GM23338 (cell line): ENCODE measurements around the gene ZNF526. TPM values are rescaled to one million over a fixed set of nuclear protein-coding genes. Genes with fewer than 3 reads are reported as not detected.

Experiments
- CREB1 ChIP-seq: fragments of 250-450 bp; sonication (Bioruptor Pico); IDR thresholded peaks from 2 replicates; pipeline ENCODE4 v1.5.0; 2020; ENCODE audit warnings: low read depth, mild to moderate bottlenecking, moderate library complexity
- EZH2 ChIP-seq: fragments of 200-600 bp; sonication (generic); IDR thresholded peaks from one replicate; pipeline ENCODE4 v1.8.0; 2017; ENCODE audit warnings: antibody characterized with exemption, mild to moderate bottlenecking, low read depth; ENCODE audit not compliant: unreplicated experiment
- JUNB ChIP-seq: IDR thresholded peaks from one replicate; pipeline ENCODE4 v1.6.1; 2016; ENCODE audit warnings: antibody characterized with exemption; ENCODE audit not compliant: unreplicated experiment
- NANOG ChIP-seq: IDR thresholded peaks from 2 replicates; pipeline ENCODE4 v1.6.1; 2016; ENCODE audit warnings: antibody characterized with exemption, borderline replicate concordance
- POLR2AphosphoS5 ChIP-seq: IDR thresholded peaks from 2 replicates; pipeline ENCODE4 v1.6.1; 2016; ENCODE audit warnings: antibody characterized with exemption, low read depth
- STAT1 ChIP-seq: IDR thresholded peaks from one replicate; pipeline ENCODE4 v1.6.1; 2016; ENCODE audit warnings: antibody characterized with exemption; ENCODE audit not compliant: unreplicated experiment
- ZNF114 ChIP-seq: fragments of 250-450 bp; sonication (Bioruptor Pico); IDR thresholded peaks from 2 replicates; pipeline ENCODE4 v1.5.0; 2020; ENCODE audit warnings: mild to moderate bottlenecking, moderate library complexity
- polyA plus RNA-seq: library from polyadenylated mRNA; unstranded; fragments of >200 nt; fragmentation: Nextera tagmentation; extraction: Ambion mirVana; gene quantifications from 2 replicates; pipeline ENCODE4 v1.2.1, GENCODE V29; 2016
- total RNA-seq: library from RNA; depleted of rRNA; stranded (reverse); fragments of >200 nt; shearing (Covaris generic); gene quantifications from 2 replicates; pipeline ENCODE4 v1.2.3, GENCODE V29; 2014
- TF ChIP-seq, protein P1 (sequence below): fragments of 250-450 bp; sonication (Bioruptor Pico); IDR thresholded peaks from 2 replicates; pipeline ENCODE4 v1.5.0; 2020; ENCODE audit warnings: mild to moderate bottlenecking, moderate library complexity
- TF ChIP-seq, protein P2 (sequence below): IDR thresholded peaks from one replicate; pipeline ENCODE4 v1.6.1; 2018; ENCODE audit warnings: antibody characterized with exemption; ENCODE audit not compliant: unreplicated experiment
- TF ChIP-seq, protein P3 (sequence below): IDR thresholded peaks from 2 replicates; pipeline ENCODE4 v1.6.1; 2016; ENCODE audit warnings: antibody characterized with exemption

ZNF526 gene
- total and polyA plus RNA-seq, 2 experiments from 2014 or later = 4.7 to 13.3 TPM

DNA sequence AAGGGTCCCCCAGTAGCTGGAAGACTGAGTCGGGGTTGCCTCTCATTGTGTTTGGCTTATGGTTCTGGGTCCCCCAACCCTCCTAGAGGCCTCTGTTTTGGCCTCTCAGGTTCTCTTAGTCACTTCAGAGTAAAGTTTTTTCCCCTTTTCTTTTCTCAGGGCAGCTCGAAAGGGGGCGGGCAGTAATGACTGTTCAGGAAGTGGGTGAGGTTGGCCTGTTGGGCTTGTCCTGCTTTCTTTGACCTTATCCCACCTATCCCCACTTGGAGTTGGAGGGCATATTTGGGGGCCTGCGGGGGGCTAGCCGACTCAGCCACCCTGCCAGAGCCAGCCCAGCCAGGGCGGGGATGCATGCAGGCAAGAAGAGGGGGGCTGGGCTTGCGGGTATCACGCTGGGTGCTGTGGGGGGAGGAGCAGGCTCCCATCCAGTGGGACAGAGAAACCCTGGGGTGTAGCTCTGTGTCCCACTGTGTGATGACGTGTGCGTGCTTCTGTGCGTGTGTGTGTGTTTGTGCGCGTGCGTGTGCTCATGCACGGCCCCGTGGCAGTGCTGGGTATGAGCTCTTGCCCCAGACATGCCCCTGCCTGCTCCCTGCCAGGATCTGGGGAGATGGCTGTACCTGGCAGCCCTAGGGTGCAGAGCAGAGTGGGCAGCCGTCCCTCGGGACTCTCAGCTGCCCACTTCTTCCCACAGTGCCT is 50.4 kb downstream of the ZNF526 start (continued):
- TF ChIP-seq, protein P1, sequence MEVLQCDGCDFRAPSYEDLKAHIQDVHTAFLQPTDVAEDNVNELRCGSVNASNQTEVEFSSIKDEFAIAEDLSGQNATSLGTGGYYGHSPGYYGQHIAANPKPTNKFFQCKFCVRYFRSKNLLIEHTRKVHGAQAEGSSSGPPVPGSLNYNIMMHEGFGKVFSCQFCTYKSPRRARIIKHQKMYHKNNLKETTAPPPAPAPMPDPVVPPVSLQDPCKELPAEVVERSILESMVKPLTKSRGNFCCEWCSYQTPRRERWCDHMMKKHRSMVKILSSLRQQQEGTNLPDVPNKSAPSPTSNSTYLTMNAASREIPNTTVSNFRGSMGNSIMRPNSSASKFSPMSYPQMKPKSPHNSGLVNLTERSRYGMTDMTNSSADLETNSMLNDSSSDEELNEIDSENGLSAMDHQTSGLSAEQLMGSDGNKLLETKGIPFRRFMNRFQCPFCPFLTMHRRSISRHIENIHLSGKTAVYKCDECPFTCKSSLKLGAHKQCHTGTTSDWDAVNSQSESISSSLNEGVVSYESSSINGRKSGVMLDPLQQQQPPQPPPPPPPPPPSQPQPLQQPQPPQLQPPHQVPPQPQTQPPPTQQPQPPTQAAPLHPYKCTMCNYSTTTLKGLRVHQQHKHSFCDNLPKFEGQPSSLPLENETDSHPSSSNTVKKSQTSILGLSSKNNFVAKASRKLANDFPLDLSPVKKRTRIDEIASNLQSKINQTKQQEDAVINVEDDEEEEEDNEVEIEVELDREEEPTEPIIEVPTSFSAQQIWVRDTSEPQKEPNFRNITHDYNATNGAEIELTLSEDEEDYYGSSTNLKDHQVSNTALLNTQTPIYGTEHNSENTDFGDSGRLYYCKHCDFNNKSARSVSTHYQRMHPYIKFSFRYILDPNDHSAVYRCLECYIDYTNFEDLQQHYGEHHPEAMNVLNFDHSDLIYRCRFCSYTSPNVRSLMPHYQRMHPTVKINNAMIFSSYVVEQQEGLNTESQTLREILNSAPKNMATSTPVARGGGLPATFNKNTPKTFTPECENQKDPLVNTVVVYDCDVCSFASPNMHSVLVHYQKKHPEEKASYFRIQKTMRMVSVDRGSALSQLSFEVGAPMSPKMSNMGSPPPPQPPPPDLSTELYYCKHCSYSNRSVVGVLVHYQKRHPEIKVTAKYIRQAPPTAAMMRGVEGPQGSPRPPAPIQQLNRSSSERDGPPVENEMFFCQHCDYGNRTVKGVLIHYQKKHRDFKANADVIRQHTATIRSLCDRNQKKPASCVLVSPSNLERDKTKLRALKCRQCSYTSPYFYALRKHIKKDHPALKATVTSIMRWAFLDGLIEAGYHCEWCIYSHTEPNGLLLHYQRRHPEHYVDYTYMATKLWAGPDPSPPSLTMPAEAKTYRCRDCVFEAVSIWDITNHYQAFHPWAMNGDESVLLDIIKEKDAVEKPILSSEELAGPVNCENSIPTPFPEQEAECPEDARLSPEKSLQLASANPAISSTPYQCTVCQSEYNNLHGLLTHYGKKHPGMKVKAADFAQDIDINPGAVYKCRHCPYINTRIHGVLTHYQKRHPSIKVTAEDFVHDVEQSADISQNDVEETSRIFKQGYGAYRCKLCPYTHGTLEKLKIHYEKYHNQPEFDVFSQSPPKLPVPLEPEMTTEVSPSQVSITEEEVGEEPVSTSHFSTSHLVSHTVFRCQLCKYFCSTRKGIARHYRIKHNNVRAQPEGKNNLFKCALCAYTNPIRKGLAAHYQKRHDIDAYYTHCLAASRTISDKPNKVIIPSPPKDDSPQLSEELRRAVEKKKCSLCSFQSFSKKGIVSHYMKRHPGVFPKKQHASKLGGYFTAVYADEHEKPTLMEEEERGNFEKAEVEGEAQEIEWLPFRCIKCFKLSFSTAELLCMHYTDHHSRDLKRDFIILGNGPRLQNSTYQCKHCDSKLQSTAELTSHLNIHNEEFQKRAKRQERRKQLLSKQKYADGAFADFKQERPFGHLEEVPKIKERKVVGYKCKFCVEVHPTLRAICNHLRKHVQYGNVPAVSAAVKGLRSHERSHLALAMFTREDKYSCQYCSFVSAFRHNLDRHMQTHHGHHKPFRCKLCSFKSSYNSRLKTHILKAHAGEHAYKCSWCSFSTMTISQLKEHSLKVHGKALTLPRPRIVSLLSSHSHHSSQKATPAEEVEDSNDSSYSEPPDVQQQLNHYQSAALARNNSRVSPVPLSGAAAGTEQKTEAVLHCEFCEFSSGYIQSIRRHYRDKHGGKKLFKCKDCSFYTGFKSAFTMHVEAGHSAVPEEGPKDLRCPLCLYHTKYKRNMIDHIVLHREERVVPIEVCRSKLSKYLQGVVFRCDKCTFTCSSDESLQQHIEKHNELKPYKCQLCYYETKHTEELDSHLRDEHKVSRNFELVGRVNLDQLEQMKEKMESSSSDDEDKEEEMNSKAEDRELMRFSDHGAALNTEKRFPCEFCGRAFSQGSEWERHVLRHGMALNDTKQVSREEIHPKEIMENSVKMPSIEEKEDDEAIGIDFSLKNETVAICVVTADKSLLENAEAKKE = no peak
- TF ChIP-seq CREB1 (CRISPR knock-in tag) = no peak
- no peak for TF ChIP-seq NANOG
- TF ChIP-seq STAT1 = no peak
- TF ChIP-seq, protein P2, sequence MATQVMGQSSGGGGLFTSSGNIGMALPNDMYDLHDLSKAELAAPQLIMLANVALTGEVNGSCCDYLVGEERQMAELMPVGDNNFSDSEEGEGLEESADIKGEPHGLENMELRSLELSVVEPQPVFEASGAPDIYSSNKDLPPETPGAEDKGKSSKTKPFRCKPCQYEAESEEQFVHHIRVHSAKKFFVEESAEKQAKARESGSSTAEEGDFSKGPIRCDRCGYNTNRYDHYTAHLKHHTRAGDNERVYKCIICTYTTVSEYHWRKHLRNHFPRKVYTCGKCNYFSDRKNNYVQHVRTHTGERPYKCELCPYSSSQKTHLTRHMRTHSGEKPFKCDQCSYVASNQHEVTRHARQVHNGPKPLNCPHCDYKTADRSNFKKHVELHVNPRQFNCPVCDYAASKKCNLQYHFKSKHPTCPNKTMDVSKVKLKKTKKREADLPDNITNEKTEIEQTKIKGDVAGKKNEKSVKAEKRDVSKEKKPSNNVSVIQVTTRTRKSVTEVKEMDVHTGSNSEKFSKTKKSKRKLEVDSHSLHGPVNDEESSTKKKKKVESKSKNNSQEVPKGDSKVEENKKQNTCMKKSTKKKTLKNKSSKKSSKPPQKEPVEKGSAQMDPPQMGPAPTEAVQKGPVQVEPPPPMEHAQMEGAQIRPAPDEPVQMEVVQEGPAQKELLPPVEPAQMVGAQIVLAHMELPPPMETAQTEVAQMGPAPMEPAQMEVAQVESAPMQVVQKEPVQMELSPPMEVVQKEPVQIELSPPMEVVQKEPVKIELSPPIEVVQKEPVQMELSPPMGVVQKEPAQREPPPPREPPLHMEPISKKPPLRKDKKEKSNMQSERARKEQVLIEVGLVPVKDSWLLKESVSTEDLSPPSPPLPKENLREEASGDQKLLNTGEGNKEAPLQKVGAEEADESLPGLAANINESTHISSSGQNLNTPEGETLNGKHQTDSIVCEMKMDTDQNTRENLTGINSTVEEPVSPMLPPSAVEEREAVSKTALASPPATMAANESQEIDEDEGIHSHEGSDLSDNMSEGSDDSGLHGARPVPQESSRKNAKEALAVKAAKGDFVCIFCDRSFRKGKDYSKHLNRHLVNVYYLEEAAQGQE = no peak
- TF ChIP-seq EZH2 = no peak
- no peak for TF ChIP-seq POLR2AphosphoS5
- TF ChIP-seq JUNB = no peak
- TF ChIP-seq, protein P3, sequence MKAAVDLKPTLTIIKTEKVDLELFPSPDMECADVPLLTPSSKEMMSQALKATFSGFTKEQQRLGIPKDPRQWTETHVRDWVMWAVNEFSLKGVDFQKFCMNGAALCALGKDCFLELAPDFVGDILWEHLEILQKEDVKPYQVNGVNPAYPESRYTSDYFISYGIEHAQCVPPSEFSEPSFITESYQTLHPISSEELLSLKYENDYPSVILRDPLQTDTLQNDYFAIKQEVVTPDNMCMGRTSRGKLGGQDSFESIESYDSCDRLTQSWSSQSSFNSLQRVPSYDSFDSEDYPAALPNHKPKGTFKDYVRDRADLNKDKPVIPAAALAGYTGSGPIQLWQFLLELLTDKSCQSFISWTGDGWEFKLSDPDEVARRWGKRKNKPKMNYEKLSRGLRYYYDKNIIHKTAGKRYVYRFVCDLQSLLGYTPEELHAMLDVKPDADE = no peak
- TF ChIP-seq ZNF114 = no peak
